ENCODE measurements around the gene KLRC3. TPM values are rescaled to one million over a fixed set of nuclear protein-coding genes. Genes with fewer than 3 reads are reported as not detected.
"Not testable (repeated sequence)": the region's sequence is repeated elsewhere in the genome, so short reads cannot be mapped to it uniquely, and the experiment has no call there.

KLRC3 gene
- total and polyA plus RNA-seq, 4 donors: 0.22 to 2.6 (median 0.44) TPM; not detected in 1

- H3K27me3 ChIP-seq (ENCODE audit: control insufficient read depth in 3 of 3, insufficient read depth in 3 of 3, low read length in 2 of 3): no peaks in the 10 kb centered on the region
- no peak overlapping the region for H3K4me3 ChIP-seq
- H3K4me1 ChIP-seq (ENCODE audit: control insufficient read depth in 5 of 5, insufficient read depth in 5 of 5, low read length in 5 of 5): no peaks in the 10 kb centered on the region
- H3K27ac ChIP-seq (ENCODE audit: low read depth in 1 of 2, low read length in 1 of 2): no peak overlapping the region
- DNase-seq: no peak
- no peak for TF ChIP-seq CTCF (IDR thresholded peaks at IDR 0.05; ENCODE audit: control extremely low read depth, extremely low read depth)
- no peak overlapping the region for H3K9ac ChIP-seq (ENCODE audit: insufficient read depth in 1 of 2, low read length in 2 of 2)
- no peak for ATAC-seq (ENCODE audit: insufficient read depth, low FRiP score)
- H3K9me3 ChIP-seq (ENCODE audit: control insufficient read depth in 4 of 4, insufficient read depth in 3 of 4, low read length in 3 of 4): no peaks in the 10 kb centered on the region
- 94 to 100% methylated on average over 4 of the region's 4 CpGs for WGBS, 2 donors
- no peaks in the 10 kb centered on the region for H3K36me3 ChIP-seq (ENCODE audit: control insufficient read depth in 4 of 4, insufficient read depth in 4 of 4, low read length in 4 of 4)
These were observed 27.8 kb upstream of the KLRC3 start for GRCh38 chr12:10448236-10448635.

- H3K36me3 ChIP-seq (ENCODE audit: control insufficient read depth in 4 of 4, insufficient read depth in 4 of 4, low read length in 4 of 4); H3K9ac ChIP-seq (ENCODE audit: insufficient read depth in 1 of 2, low read length in 2 of 2); H3K9me3 ChIP-seq (ENCODE audit: control insufficient read depth in 4 of 4, insufficient read depth in 3 of 4, low read length in 3 of 4); H3K27me3 ChIP-seq (ENCODE audit: control insufficient read depth in 3 of 3, insufficient read depth in 3 of 3, low read length in 2 of 3); ATAC-seq (ENCODE audit: insufficient read depth, low FRiP score); H3K27ac ChIP-seq (ENCODE audit: low read depth in 1 of 2, low read length in 1 of 2); H3K4me1 ChIP-seq (ENCODE audit: control insufficient read depth in 5 of 5, insufficient read depth in 5 of 5, low read length in 5 of 5); H3K4me3 ChIP-seq; DNase-seq: not testable (repeated sequence)
- WGBS, 2 donors: 82 to 83% methylated on average over 5 of the region's 5 CpGs
These were observed 25.7 kb upstream of the KLRC3 start for GRCh38 chr12:10446052-10446451.

- not testable (repeated sequence) for H3K9ac ChIP-seq (ENCODE audit: insufficient read depth in 1 of 2, low read length in 2 of 2); H3K27me3 ChIP-seq (ENCODE audit: control insufficient read depth in 3 of 3, insufficient read depth in 3 of 3, low read length in 2 of 3); H3K9me3 ChIP-seq (ENCODE audit: control insufficient read depth in 4 of 4, insufficient read depth in 3 of 4, low read length in 3 of 4); H3K4me3 ChIP-seq; DNase-seq; H3K27ac ChIP-seq (ENCODE audit: low read depth in 1 of 2, low read length in 1 of 2); H3K36me3 ChIP-seq (ENCODE audit: control insufficient read depth in 4 of 4, insufficient read depth in 4 of 4, low read length in 4 of 4); H3K4me1 ChIP-seq (ENCODE audit: control insufficient read depth in 5 of 5, insufficient read depth in 5 of 5, low read length in 5 of 5); ATAC-seq (ENCODE audit: insufficient read depth, low FRiP score)
- 85 to 91% methylated on average over 5 to 8 of the region's 8 CpGs for WGBS, 2 donors
These were observed 20.7 kb upstream of the KLRC3 start for GRCh38 chr12:10441144-10441543.

DNA sequence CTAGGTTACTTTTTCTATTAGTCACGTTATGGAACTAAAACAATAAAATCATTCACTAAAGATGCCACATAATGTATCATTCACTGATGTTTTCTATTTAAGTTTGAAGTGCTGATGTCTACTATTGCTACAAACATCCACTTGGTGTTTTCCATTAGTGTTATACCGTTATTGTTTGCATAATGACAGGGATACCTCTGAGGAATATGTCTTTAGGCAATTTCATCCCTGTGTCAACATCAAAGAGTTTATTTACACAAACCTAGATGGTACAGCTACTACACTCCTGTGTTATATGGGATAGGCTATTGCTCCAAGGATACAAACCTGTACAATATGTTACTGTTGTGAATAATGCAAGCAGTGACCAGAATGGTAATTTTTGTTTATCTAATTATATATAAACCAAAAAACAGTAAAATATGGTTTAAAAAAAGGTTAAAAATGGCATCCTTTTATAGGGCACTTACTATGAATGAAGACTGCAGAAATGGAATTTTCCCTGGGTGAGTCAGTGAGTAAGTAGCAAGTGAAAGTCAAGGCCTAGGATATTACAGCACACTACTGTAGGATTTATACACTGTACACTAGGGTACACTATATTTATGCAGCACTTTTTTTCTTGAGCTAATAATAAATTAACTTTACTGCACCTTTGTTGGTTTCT lies 19.3 kb upstream of the KLRC3 start:
- not testable (repeated sequence) for DNase-seq; H3K9me3 ChIP-seq (ENCODE audit: control insufficient read depth in 4 of 4, insufficient read depth in 3 of 4, low read length in 3 of 4); H3K4me3 ChIP-seq; H3K9ac ChIP-seq (ENCODE audit: insufficient read depth in 1 of 2, low read length in 2 of 2); ATAC-seq (ENCODE audit: insufficient read depth, low FRiP score); H3K36me3 ChIP-seq (ENCODE audit: control insufficient read depth in 4 of 4, insufficient read depth in 4 of 4, low read length in 4 of 4); H3K27me3 ChIP-seq (ENCODE audit: control insufficient read depth in 3 of 3, insufficient read depth in 3 of 3, low read length in 2 of 3); H3K27ac ChIP-seq (ENCODE audit: low read depth in 1 of 2, low read length in 1 of 2); H3K4me1 ChIP-seq (ENCODE audit: control insufficient read depth in 5 of 5, insufficient read depth in 5 of 5, low read length in 5 of 5)
- 63 to 93% methylated on average over 1 to 2 of the region's 2 CpGs for WGBS, 2 donors

GRCh38 chr12:10437601-10438000 lies 17.2 kb upstream of the KLRC3 start:
- H3K4me3 ChIP-seq; H3K9ac ChIP-seq (ENCODE audit: insufficient read depth in 1 of 2, low read length in 2 of 2); ATAC-seq (ENCODE audit: insufficient read depth, low FRiP score); H3K27me3 ChIP-seq (ENCODE audit: control insufficient read depth in 3 of 3, insufficient read depth in 3 of 3, low read length in 2 of 3); H3K27ac ChIP-seq (ENCODE audit: low read depth in 1 of 2, low read length in 1 of 2); DNase-seq; H3K9me3 ChIP-seq (ENCODE audit: control insufficient read depth in 4 of 4, insufficient read depth in 3 of 4, low read length in 3 of 4); H3K4me1 ChIP-seq (ENCODE audit: control insufficient read depth in 5 of 5, insufficient read depth in 5 of 5, low read length in 5 of 5); H3K36me3 ChIP-seq (ENCODE audit: control insufficient read depth in 4 of 4, insufficient read depth in 4 of 4, low read length in 4 of 4): not testable (repeated sequence)
- 37 to 71% methylated on average over 1 to 2 of the region's 2 CpGs for WGBS, 2 donors

- WGBS, 2 donors: 37 to 39% methylated on average over 3 of the region's 3 CpGs
- H3K4me3 ChIP-seq; ATAC-seq (ENCODE audit: insufficient read depth, low FRiP score); H3K27ac ChIP-seq (ENCODE audit: low read depth in 1 of 2, low read length in 1 of 2); H3K36me3 ChIP-seq (ENCODE audit: control insufficient read depth in 4 of 4, insufficient read depth in 4 of 4, low read length in 4 of 4); DNase-seq; H3K27me3 ChIP-seq (ENCODE audit: control insufficient read depth in 3 of 3, insufficient read depth in 3 of 3, low read length in 2 of 3); H3K9me3 ChIP-seq (ENCODE audit: control insufficient read depth in 4 of 4, insufficient read depth in 3 of 4, low read length in 3 of 4); H3K9ac ChIP-seq (ENCODE audit: insufficient read depth in 1 of 2, low read length in 2 of 2); H3K4me1 ChIP-seq (ENCODE audit: control insufficient read depth in 5 of 5, insufficient read depth in 5 of 5, low read length in 5 of 5): not testable (repeated sequence)
These were observed 15.4 kb upstream of the KLRC3 start, which contains the start of gene KLRC2 for GRCh38 chr12:10435816-10436215. Gene KLRC2 (minus strand): TSS chr12:10436010. CDS start chr12:10435986, 24 bp downstream.

- not testable (repeated sequence) for H3K27ac ChIP-seq (ENCODE audit: low read depth in 1 of 2, low read length in 1 of 2)
These were observed 10.2 kb upstream of the KLRC3 start for GRCh38 chr12:10430623-10431022.

More at GRCh38 chr12:10430623-10431022, 10.2 kb upstream of the KLRC3 start:
- not testable (repeated sequence) for H3K4me1 ChIP-seq (ENCODE audit: control insufficient read depth in 5 of 5, insufficient read depth in 5 of 5, low read length in 5 of 5); DNase-seq; ATAC-seq (ENCODE audit: insufficient read depth, low FRiP score); H3K36me3 ChIP-seq (ENCODE audit: control insufficient read depth in 4 of 4, insufficient read depth in 4 of 4, low read length in 4 of 4); H3K4me3 ChIP-seq; H3K27me3 ChIP-seq (ENCODE audit: control insufficient read depth in 3 of 3, insufficient read depth in 3 of 3, low read length in 2 of 3); H3K9me3 ChIP-seq (ENCODE audit: control insufficient read depth in 4 of 4, insufficient read depth in 3 of 4, low read length in 3 of 4); H3K9ac ChIP-seq (ENCODE audit: insufficient read depth in 1 of 2, low read length in 2 of 2)
- 79% methylated on average over 4 of the region's 4 CpGs for WGBS, 2 donors

Measured in lung (tissue), 12 donors.